ENCODE results near the gene FPGS.

- TF ChIP-seq CTCF (conservative IDR thresholded peaks at IDR 0.05; ENCODE audit: low read depth, low read length) (no peak), ELK1 (IDR thresholded peaks at IDR 0.05; ENCODE audit: borderline replicate concordance, low read depth, low read length) (no peak), POLR2A (IDR thresholded peaks at IDR 0.05; ENCODE audit: low read depth, low read length) (no peak), USF2 (IDR thresholded peaks at IDR 0.05; ENCODE audit: low read depth, low read length) (no peak), CEBPB (IDR thresholded peaks at IDR 0.05; ENCODE audit: low read depth, low read length) (no peak), RAD21 (IDR thresholded peaks at IDR 0.05; ENCODE audit: low read length) (no peak), SMC3 (IDR thresholded peaks at IDR 0.05; ENCODE audit: low read depth, low read length) (no peak)
Observed at GRCh38 chr9:127809540-127810377, 7.1 kb downstream of the FPGS start.
